Upper lobe of right lung (tissue), 1 donor: ENCODE results near the gene NUCKS1. TPM values are rescaled to one million over a fixed set of nuclear protein-coding genes. Genes with fewer than 3 reads are reported as not detected.
A peak's percentile ranks its signal among the peaks of the same experiment; 100 is the strongest.

Experiments used
- ATAC-seq: fragments of 200-7000 bp; cut with Tn5 transposase; one replicate; pipeline ENCODE4 v1.9.1; 2020; ENCODE audit warnings: mild to moderate bottlenecking, moderate library complexity
- DNase-seq: peaks from one replicate; pipeline ENCODE4 v3.0.0-alpha.2; 2020
- H3K27ac ChIP-seq: fragments of 200-600 bp; one replicate; pipeline ENCODE4 v1.8.0; 2022
- H3K27me3 ChIP-seq: fragments of 200-600 bp; one replicate; pipeline ENCODE4 v1.8.0; 2022; ENCODE audit warnings: mild to moderate bottlenecking
- H3K36me3 ChIP-seq: fragments of 200-600 bp; one replicate; pipeline ENCODE4 v1.8.0; 2022
- H3K4me1 ChIP-seq: fragments of 200-600 bp; one replicate; pipeline ENCODE4 v1.8.0; 2022
- H3K4me3 ChIP-seq: fragments of 200-600 bp; one replicate; pipeline ENCODE4 v1.8.0; 2022; ENCODE audit warnings: mild to moderate bottlenecking
- H3K9me3 ChIP-seq: fragments of 200-600 bp; one replicate; pipeline ENCODE4 v1.8.0; 2022
- CTCF ChIP-seq: fragments of 200-600 bp; IDR thresholded peaks from one replicate; pipeline ENCODE4 v1.8.0; 2022; ENCODE audit warnings: antibody characterized with exemption
- intact Hi-C: fragments of 100-400 bp; cut with DNase I; formaldehyde crosslinking; loops from one replicate; pipeline ENCODE4 v1.11.0; 2022
- total RNA-seq: library from RNA; stranded (reverse); fragmentation: NEBNext Ultra II Directional; extraction: Animal tissue kit (Norgen Biotek cat#: 25700); gene quantifications from one replicate; pipeline ENCODE4 v1.2.1, GENCODE V29; 2021
- donor health status: DM: no; HTN: yes; CAD: no; lungs with severe emphysema.

The NUCKS1 gene
- total RNA-seq, 1 donor from 2014 or later: 117 TPM

GRCh38 chr1:205700865-205701401 is 49.0 kb downstream of the NUCKS1 start:
- peaks cover 2% of the 10 kb centered on the region for H3K4me1 ChIP-seq
- no peak overlapping the region for H3K4me3 ChIP-seq
- no peaks in the 10 kb centered on the region for H3K36me3 ChIP-seq
- no peak for DNase-seq
- peak; percentile 45 for ATAC-seq
- intact Hi-C loops: no loop called here
- H3K9me3 ChIP-seq: no peaks in the 10 kb centered on the region
- no peak overlapping the region for H3K27ac ChIP-seq
- no peaks in the 10 kb centered on the region for H3K27me3 ChIP-seq
- TF ChIP-seq CTCF: no peak

DNA sequence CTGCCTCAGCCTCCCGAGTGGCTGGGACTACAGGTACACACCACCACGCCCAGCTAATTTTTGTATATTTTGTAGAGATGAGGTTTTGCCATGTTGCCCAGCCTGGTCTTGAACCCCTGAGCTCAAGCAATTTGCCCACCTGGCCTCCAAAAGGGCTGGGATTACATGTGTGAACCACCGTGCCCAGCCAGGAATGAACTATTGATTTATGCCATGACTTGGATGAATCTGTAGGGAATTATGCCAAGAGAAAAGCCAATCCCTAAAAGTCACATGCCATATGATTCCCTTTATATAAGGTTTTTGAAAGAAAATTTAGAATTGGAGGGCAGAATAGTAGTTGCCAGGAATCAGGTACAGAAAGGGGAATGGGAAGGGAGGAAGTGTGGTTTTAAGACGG is 50.6 kb downstream of the NUCKS1 start:
- no peak for ATAC-seq
- intact Hi-C loops: no loop called here
- no peaks in the 10 kb centered on the region for H3K36me3 ChIP-seq

DNA sequence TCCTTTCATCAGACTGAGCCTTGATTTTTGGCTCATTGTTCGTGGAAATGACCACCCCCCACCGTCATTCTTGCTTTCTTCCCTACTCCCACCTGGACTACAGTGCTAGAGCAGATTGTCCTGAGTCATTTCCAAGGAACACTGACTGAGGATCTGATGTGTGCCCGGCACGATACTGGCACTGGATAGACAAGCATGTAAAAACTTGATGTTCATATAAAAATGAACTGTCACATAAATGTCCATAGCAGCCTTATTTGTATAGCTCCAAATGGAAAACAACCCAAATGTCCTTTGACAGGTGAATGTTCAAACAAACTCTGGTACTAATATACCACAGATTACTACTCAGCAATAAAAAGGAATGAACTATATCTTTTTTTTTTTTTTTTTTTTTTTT is 51.1 kb downstream of the NUCKS1 start:
- Histone ChIP-seq H3K4me1 (peaks cover 4% of the 10 kb centered on the region), H3K4me3 (no peak overlapping the region), H3K27ac (no peak overlapping the region), H3K27me3 (peaks cover 3% of the 10 kb centered on the region), H3K36me3 (no peaks in the 10 kb centered on the region), H3K9me3 (no peaks in the 10 kb centered on the region)
- intact Hi-C loops: no loop called here
- no peak for ATAC-seq
- no peak for DNase-seq
- no peak for TF ChIP-seq CTCF

More for the DNA sequence above, 50.6 kb downstream of the NUCKS1 start:
- Histone ChIP-seq H3K27me3 (peaks cover 3% of the 10 kb centered on the region), H3K4me1 (peaks cover 4% of the 10 kb centered on the region), H3K4me3 (no peak overlapping the region), H3K9me3 (no peaks in the 10 kb centered on the region), H3K27ac (no peak overlapping the region)
- no peak for TF ChIP-seq CTCF
- DNase-seq: no peak

DNA sequence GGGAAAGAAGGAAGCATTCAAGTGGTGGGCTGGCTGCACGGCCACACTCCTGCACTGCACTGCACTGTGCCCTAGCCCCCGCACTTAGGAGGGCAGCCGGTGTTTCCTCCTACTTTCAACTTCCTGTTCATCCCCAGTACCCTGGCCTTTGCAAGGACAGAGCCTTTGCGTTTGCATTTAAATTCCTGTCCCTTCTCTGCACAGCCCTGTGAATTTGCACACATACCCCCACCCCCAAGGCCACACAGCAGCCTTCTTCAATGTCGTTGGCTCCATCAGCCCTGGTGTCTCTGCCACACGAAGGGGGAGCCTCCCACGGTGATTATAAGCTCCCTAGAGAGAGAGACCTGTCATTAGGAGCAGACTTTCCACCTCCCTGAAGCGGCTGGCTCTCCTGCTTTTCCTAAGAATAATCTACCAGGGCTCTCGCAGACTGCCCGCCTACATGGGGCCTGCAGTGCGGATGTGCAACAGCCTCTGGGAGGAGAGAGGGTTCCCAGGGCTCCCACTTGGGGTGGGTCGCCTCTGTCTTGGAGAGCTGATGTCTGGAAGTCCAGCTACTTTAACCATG is 56.5 kb downstream of the NUCKS1 start:
- Histone ChIP-seq H3K27ac (no peak overlapping the region), H3K9me3 (no peaks in the 10 kb centered on the region), H3K4me3 (no peak overlapping the region), H3K27me3 (peaks cover 3% of the 10 kb centered on the region), H3K36me3 (no peaks in the 10 kb centered on the region), H3K4me1 (peaks cover 4% of the 10 kb centered on the region)
- no peak for DNase-seq
- intact Hi-C loops: no loop called here
- TF ChIP-seq CTCF: no peak
- peak; percentile 59 for ATAC-seq

DNA sequence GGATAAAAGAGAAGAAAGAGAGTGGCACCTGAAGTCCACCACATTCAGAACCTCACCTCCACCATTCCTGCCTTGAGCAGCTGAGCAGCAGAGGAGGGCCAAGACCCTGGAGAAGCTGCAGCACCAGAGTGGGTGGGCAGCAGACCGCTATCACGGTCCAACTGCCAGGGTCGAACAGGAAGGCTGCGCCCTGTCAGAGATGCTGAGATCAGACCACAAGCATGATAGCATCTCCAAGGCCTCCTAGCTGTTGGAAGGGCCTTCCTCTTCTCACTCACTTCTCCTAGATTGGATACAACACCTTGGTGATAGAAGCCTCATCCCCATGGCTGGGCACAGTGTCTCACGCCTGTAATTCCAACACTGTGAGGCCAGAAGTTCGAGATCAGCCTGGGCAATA is 57.6 kb downstream of the NUCKS1 start:
- Histone ChIP-seq H3K4me1 (peaks cover 4% of the 10 kb centered on the region), H3K4me3 (no peak overlapping the region), H3K36me3 (no peaks in the 10 kb centered on the region), H3K27me3 (peaks cover 3% of the 10 kb centered on the region), H3K9me3 (no peaks in the 10 kb centered on the region), H3K27ac (no peak overlapping the region)
- intact Hi-C loops: no loop called here
- TF ChIP-seq CTCF: no peak
- DNase-seq: no peak
- ATAC-seq: no peak
